Gastroesophageal sphincter (tissue), 3 donors: ENCODE data around the gene RNASEH2B.

Source experiments
- CTCF ChIP-seq, 4 experiments: fragments of 200-600 bp in 2 of 4; fragments of 450-650 bp in 2 of 4; sonication (generic) in 1 of 4; IDR thresholded peaks; one replicate each; pipeline ENCODE4 v1.5.1; 2017 to 2019; ENCODE audit warnings: antibody characterized with exemption in 4 of 4, mild to moderate bottlenecking in 2 of 4, moderate library complexity in 2 of 4
- EP300 ChIP-seq: sonication (generic); formaldehyde crosslinking; IDR thresholded peaks from one replicate; pipeline ENCODE4 v1.6.1; 2017; ENCODE audit warnings: antibody characterized with exemption, mild to moderate bottlenecking
- POLR2A ChIP-seq, 2 donors: fragments of 450-650 bp; IDR thresholded peaks; one replicate each; pipeline ENCODE4 v1.6.1; 2017; ENCODE audit warnings: antibody characterized with exemption in 2 of 2, mild to moderate bottlenecking in 2 of 2, moderate library complexity in 1 of 2

DNA sequence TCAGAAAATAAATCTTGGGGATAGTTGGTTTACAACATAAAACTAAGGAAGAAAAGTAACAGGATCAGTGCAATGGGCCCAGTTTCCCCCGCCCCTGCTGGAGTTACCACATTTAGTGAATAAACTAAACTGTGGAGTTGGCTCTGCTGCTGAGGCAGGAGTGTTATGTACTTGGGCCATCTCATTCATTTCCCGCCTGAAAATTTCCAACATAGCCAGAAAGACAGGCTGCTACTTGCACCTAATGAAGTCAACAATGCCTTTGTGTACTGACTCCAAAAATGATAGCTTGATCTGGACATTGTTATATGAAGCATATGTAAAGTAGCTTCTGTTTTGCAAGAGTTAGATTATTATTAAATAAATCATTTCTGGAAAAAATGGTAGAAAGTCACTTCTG is 7.9 kb upstream of the RNASEH2B start:
- TF ChIP-seq CTCF (IDR thresholded peaks at IDR 0.05) (no peak), POLR2A (IDR thresholded peaks at IDR 0.05) (no peak), EP300 (no peak)
